Colon (tissue), 2 donors: ENCODE results near the gene PDLIM5.
"Not testable (repeated sequence)": the region's sequence is repeated elsewhere in the genome, so short reads cannot be mapped to it uniquely, and the experiment has no call there.

Experiments
- FAIRE-seq: peaks from 2 replicates; lab custom pipeline; 2012; peaks lifted over from hg19 to GRCh38; lab: Jason Lieb, UNC
- donor health status: control.
- donor health status: control.

Gene PDLIM5

GRCh38 chr4:94653095-94653649, 201.4 kb downstream of the PDLIM5 start:
- no peak for FAIRE-seq

GRCh38 chr4:94653984-94654609, 202.4 kb downstream of the PDLIM5 start:
- no peak for FAIRE-seq

GRCh38 chr4:94654714-94655113, 203.0 kb downstream of the PDLIM5 start:
- no peak for FAIRE-seq

- FAIRE-seq = no peak
Observed at GRCh38 chr4:94660614-94661013, 208.9 kb downstream of the PDLIM5 start.

GRCh38 chr4:94665021-94665420, 213.3 kb downstream of the PDLIM5 start:
- FAIRE-seq = not testable (repeated sequence)

GRCh38 chr4:94665500-94666404, 214.0 kb downstream of the PDLIM5 start:
- no peak for FAIRE-seq

- no peak for FAIRE-seq
Observed at GRCh38 chr4:94668724-94669123, 217.0 kb downstream of the PDLIM5 start.

- FAIRE-seq = no peak
Observed at GRCh38 chr4:94669672-94670664, 218.2 kb downstream of the PDLIM5 start.

- FAIRE-seq = no peak
Observed at GRCh38 chr4:94671113-94671512, 219.4 kb downstream of the PDLIM5 start.

- no peak for FAIRE-seq
Observed at GRCh38 chr4:94673961-94674360, 222.2 kb downstream of the PDLIM5 start.

- FAIRE-seq = no peak
Observed at GRCh38 chr4:94676970-94677369, 225.2 kb downstream of the PDLIM5 start.

GRCh38 chr4:94678896-94679295, 227.2 kb downstream of the PDLIM5 start:
- FAIRE-seq = no peak

- FAIRE-seq = no peak
Observed at GRCh38 chr4:94680176-94680862, 228.6 kb downstream of the PDLIM5 start.

GRCh38 chr4:94686086-94686485, 234.3 kb downstream of the PDLIM5 start:
- FAIRE-seq = no peak

GRCh38 chr4:94689155-94689860, 237.6 kb downstream of the PDLIM5 start:
- no peak for FAIRE-seq

- FAIRE-seq = no peak
Observed at GRCh38 chr4:94690851-94691254, 239.1 kb downstream of the PDLIM5 start.

GRCh38 chr4:94691552-94691951, 239.8 kb downstream of the PDLIM5 start:
- no peak for FAIRE-seq

- FAIRE-seq = no peak
Observed at GRCh38 chr4:94695384-94695783, 243.6 kb downstream of the PDLIM5 start.

- no peak for FAIRE-seq
Observed at GRCh38 chr4:94698187-94698586, 246.4 kb downstream of the PDLIM5 start.

- no peak for FAIRE-seq
Observed at GRCh38 chr4:94700298-94700697, 248.6 kb downstream of the PDLIM5 start.
